ENCODE measurements around the gene PRPF8. TPM values are rescaled to one million over a fixed set of nuclear protein-coding genes. Genes with fewer than 3 reads are reported as not detected.

The PRPF8 gene
- total RNA-seq, 1 donor from 2014 or later: 185 TPM

- H3K4me3 ChIP-seq (ENCODE audit: low read depth, low read length): peak overlapping the region; percentile 89
- DNase-seq (ENCODE audit: low read depth): peak; percentile 89
- peaks cover 11% of the 10 kb centered on the region for H3K36me3 ChIP-seq (ENCODE audit: control insufficient read depth, insufficient read depth, low read length)
- no peak for TF ChIP-seq CTCF (IDR thresholded peaks at IDR 0.05; ENCODE audit: insufficient read depth, low read length, poor library complexity, severe bottlenecking)
- no peaks in the 10 kb centered on the region for H3K27me3 ChIP-seq (ENCODE audit: control insufficient read depth, insufficient read depth, low read length)
Measured at GRCh38 chr17:1714427-1714979, 29.8 kb upstream of the PRPF8 start.

GRCh38 chr17:1713878-1714426 lies 29.3 kb upstream of the PRPF8 start:
- no peak for DNase-seq (ENCODE audit: low read depth)
- H3K36me3 ChIP-seq (ENCODE audit: control insufficient read depth, insufficient read depth, low read length): peaks cover 11% of the 10 kb centered on the region
- no peaks in the 10 kb centered on the region for H3K27me3 ChIP-seq (ENCODE audit: control insufficient read depth, insufficient read depth, low read length)
- peak overlapping the region; percentile 89 for H3K4me3 ChIP-seq (ENCODE audit: low read depth, low read length)
- TF ChIP-seq CTCF (IDR thresholded peaks at IDR 0.05; ENCODE audit: insufficient read depth, low read length, poor library complexity, severe bottlenecking): peak; percentile 71

GRCh38 chr17:1713160-1713877 lies 28.7 kb upstream of the PRPF8 start:
- Histone ChIP-seq H3K4me3 (ENCODE audit: low read depth, low read length) (peak overlapping the region; percentile 89), H3K27me3 (ENCODE audit: control insufficient read depth, insufficient read depth, low read length) (no peaks in the 10 kb centered on the region)
- no peak for DNase-seq (ENCODE audit: low read depth)

GRCh38 chr17:1712271-1712670 lies 27.6 kb upstream of the PRPF8 start:
- Histone ChIP-seq H3K27me3 (ENCODE audit: control insufficient read depth, insufficient read depth, low read length) (no peaks in the 10 kb centered on the region), H3K36me3 (ENCODE audit: control insufficient read depth, insufficient read depth, low read length) (peaks cover 11% of the 10 kb centered on the region), H3K4me3 (ENCODE audit: low read depth, low read length) (no peak overlapping the region)
- no peak for TF ChIP-seq CTCF (IDR thresholded peaks at IDR 0.05; ENCODE audit: insufficient read depth, low read length, poor library complexity, severe bottlenecking)
- DNase-seq (ENCODE audit: low read depth): no peak

More at GRCh38 chr17:1713160-1713877, 28.7 kb upstream of the PRPF8 start:
- no peak for TF ChIP-seq CTCF (IDR thresholded peaks at IDR 0.05; ENCODE audit: insufficient read depth, low read length, poor library complexity, severe bottlenecking)
- H3K36me3 ChIP-seq (ENCODE audit: control insufficient read depth, insufficient read depth, low read length): peaks cover 11% of the 10 kb centered on the region

- no peak for DNase-seq (ENCODE audit: low read depth)
- H3K27me3 ChIP-seq (ENCODE audit: control insufficient read depth, insufficient read depth, low read length): no peaks in the 10 kb centered on the region
- TF ChIP-seq CTCF (IDR thresholded peaks at IDR 0.05; ENCODE audit: insufficient read depth, low read length, poor library complexity, severe bottlenecking): no peak
- H3K36me3 ChIP-seq (ENCODE audit: control insufficient read depth, insufficient read depth, low read length): peaks cover 11% of the 10 kb centered on the region
- no peak overlapping the region for H3K4me3 ChIP-seq (ENCODE audit: low read depth, low read length)
Measured at GRCh38 chr17:1711804-1712203, 27.1 kb upstream of the PRPF8 start.

Data from kidney epithelial cell (primary cell).